Activated T-cell treated with anti-CD3 and anti-CD28 coated beads, Interleukin-2, amount 50 U/mL, for 72 hours (primary cell): ENCODE results near the gene CSTPP1. TPM values are rescaled to one million over a fixed set of nuclear protein-coding genes. Genes with fewer than 3 reads are reported as not detected.
"Not testable (repeated sequence)": the region's sequence is repeated elsewhere in the genome, so short reads cannot be mapped to it uniquely, and the experiment has no call there.

ENCODE experiments used
- ATAC-seq, 2 donors: fragments of 150-1000 bp; cut with Tn5 transposase; replicated peaks in 1 of 2; 2 replicates each; pipeline ENCODE4 v1.10.0; 2021; ENCODE audit warnings: moderate library complexity in 2 of 2, mild to moderate bottlenecking in 1 of 2
- DNase-seq, 2 donors: peaks; one replicate each; pipeline ENCODE4 v3.0.0; 2021 to 2022; ENCODE audit warnings: mixed read lengths in 1 of 2
- H3K27ac Mint-ChIP-seq: one replicate; pipeline ENCODE4 v1.8.0; 2022; ENCODE audit warnings: mild to moderate bottlenecking, moderate library complexity, mixed read lengths
- H3K27me3 Mint-ChIP-seq: one replicate; pipeline ENCODE4 v1.8.0; 2022; ENCODE audit warnings: low read depth, mixed read lengths
- H3K36me3 Mint-ChIP-seq, 2 donors: one replicate each; pipeline ENCODE4 v1.8.0; 2022; ENCODE audit warnings: mixed read lengths in 2 of 2, mild to moderate bottlenecking in 1 of 2; ENCODE audit not compliant: insufficient read depth in 2 of 2
- H3K4me1 Mint-ChIP-seq: one replicate; pipeline ENCODE4 v1.8.0; 2022; ENCODE audit warnings: low read depth, mixed read lengths
- H3K4me3 Mint-ChIP-seq, 2 donors: one replicate each; pipeline ENCODE4 v1.8.0; 2022; ENCODE audit warnings: mild to moderate bottlenecking in 2 of 2, mixed read lengths in 2 of 2, moderate library complexity in 2 of 2
- H3K9me3 Mint-ChIP-seq, 2 donors: one replicate each; pipeline ENCODE4 v1.8.0; 2022; ENCODE audit warnings: mixed read lengths in 2 of 2
- total RNA-seq, 2 donors: library from RNA; stranded (reverse); gene quantifications; one replicate each; pipeline ENCODE4 v1.2.3, GENCODE V29; 2022

The CSTPP1 gene
- total RNA-seq, 2 donors from 2014 or later: 20.4 to 21.2 TPM

DNA sequence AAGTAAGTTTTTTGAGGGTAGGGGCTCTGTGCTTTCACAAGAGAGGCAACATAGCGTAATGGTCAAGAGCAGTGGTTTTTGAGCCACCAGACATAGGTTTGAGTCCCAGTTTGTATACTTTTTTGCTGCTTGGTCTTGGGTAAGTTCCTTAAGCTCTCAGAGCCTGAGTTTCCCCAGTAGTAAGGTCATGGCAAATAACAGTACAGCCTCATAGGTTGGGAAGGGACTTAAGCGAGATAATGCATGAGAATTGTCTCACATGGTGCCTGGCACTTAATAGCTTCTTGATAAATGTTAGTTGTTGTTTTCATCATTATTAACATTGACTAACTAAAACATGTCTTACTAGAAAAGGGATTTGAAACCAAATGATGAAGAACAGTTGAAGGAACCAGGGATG, 157.0 kb downstream of the CSTPP1 start:
- Mint-ChIP-seq H3K27ac (no peak overlapping the region), H3K36me3 (no peaks in the 10 kb centered on the region), H3K9me3 (no peaks in the 10 kb centered on the region), H3K27me3 (no peaks in the 10 kb centered on the region), H3K4me1 (no peaks in the 10 kb centered on the region), H3K4me3 (no peak overlapping the region)
- ATAC-seq (no peak), DNase-seq (no peak)

DNA sequence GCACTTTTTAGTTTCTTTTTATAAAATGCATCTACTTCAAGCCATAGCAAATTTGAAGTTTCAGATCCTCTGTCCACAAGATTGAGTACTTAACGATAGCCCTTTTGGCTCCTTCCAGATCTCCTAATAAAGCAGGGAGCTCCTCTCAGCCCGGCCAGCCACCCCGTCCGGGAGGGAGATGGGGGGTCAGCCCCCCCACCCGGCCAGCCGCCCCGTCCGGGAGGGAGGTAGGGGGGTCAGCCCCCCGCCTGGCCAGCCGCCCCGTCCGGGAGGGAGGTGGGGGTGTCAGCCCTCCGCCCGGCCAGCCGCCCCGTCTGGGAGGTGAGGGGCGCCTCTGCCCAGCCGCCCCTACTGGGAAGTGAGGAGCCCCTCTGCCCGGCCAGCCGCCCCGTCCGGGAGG, 160.3 kb downstream of the CSTPP1 start:
- not testable (repeated sequence) for H3K4me1 Mint-ChIP-seq, H3K27me3 Mint-ChIP-seq, H3K27ac Mint-ChIP-seq, ATAC-seq, H3K4me3 Mint-ChIP-seq, H3K36me3 Mint-ChIP-seq, DNase-seq, H3K9me3 Mint-ChIP-seq

DNA sequence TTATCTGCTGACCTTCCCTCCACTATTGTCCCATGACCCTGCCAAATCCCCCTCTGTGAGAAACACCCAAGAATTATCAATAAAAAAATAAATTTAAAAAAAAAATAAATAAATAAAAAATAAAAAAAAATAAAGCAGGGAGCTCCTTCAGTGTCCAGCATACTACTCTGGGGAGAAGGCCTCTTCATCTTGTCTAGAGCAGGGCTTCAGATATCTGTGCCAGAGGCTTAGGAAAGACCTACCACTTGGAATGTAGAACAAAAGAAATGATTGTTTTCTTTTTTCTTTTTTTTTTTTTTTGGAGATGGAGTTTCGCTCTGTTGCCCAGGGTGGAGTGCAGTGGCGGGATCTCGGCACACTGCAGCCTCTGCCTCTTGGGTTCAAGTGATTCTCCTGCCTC, 161.7 kb downstream of the CSTPP1 start:
- H3K36me3 Mint-ChIP-seq, ATAC-seq, H3K4me1 Mint-ChIP-seq, H3K27ac Mint-ChIP-seq, DNase-seq, H3K9me3 Mint-ChIP-seq, H3K27me3 Mint-ChIP-seq, H3K4me3 Mint-ChIP-seq: not testable (repeated sequence)

DNA sequence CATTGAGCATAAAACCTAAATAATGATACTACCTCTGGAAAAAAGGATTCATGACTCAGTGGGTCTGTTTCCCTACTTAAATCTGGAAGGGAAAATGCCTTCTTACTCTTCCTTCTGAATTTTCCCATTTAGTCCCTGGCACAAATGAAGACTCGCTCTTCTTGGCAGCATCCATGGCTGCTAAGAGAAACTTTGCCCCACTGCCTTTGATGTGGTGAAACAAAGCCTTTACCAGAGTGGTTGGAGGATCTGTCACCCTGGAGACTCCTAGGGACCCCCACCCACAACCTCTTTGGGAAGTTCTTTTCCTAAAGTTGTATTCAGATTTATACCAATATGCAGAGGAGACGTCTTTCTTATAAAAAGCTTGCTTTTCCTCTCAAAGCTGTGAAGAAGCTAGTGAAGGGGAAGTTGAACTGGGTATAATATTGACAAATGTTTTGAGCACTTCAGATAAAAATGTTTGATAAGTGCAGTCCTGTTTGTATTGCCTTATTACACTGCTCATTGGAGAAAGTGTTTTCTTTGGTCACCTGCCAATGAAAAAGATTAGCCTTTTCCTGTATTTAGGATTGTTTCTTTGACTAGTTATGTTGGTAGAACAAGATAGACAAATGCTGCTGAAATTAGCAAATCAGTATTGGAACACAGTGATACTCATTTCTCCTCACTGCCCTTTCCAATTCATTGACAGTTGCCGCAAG, 162.8 kb downstream of the CSTPP1 start:
- no peak overlapping the region for H3K4me3 Mint-ChIP-seq
- H3K27ac Mint-ChIP-seq: no peak overlapping the region
- H3K36me3 Mint-ChIP-seq: no peaks in the 10 kb centered on the region
- H3K27me3 Mint-ChIP-seq: no peaks in the 10 kb centered on the region
- DNase-seq: no peak
- peaks cover 10% of the 10 kb centered on the region for H3K4me1 Mint-ChIP-seq
- no peak for ATAC-seq
- no peaks in the 10 kb centered on the region for H3K9me3 Mint-ChIP-seq

DNA sequence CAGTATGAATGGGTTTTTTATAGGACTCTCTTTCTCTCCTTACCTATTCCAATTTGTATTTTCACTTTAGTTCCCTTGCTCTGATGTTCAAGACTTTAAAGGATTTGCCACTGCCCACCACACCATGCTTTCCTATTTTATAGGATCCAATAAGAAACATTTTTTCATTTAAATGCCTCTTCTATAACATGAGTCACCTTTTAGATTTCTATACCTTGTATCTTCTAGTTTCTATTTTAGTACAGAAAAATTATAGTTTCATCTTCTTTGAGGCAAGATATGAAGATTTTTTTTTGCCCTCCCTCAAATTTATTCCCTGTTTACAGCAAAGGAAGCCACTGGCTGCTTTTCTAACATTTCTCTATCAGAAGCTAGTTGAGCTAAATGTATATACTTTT, 163.4 kb downstream of the CSTPP1 start:
- Mint-ChIP-seq H3K27me3 (no peaks in the 10 kb centered on the region), H3K4me1 (peaks cover 10% of the 10 kb centered on the region), H3K9me3 (no peaks in the 10 kb centered on the region), H3K36me3 (no peaks in the 10 kb centered on the region), H3K4me3 (no peak overlapping the region), H3K27ac (no peak overlapping the region)
- DNase-seq (no peak), ATAC-seq (no peak)

DNA sequence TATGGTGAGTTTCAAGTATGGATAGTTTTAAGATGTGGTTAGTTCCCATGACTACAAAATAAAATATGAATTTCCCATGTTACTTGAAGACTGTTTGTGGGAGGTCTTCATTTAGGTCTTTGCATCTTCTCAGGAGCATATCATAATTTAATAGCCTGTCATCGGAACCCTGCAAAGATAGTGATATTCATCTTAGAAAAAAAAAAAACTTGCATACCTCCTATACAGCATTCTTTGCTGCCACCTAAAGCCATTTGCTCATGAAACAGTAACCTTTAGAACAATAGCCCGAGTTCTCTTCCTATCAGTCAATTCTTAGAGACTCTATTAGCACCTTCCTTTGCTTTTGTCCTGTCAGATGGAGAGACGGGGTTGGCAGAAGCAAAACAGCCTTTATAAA, 164.8 kb downstream of the CSTPP1 start:
- Mint-ChIP-seq H3K27ac (no peak overlapping the region), H3K9me3 (no peaks in the 10 kb centered on the region), H3K36me3 (no peaks in the 10 kb centered on the region), H3K27me3 (no peaks in the 10 kb centered on the region), H3K4me1 (peaks cover 10% of the 10 kb centered on the region), H3K4me3 (no peak overlapping the region)
- ATAC-seq (no peak), DNase-seq (no peak)

DNA sequence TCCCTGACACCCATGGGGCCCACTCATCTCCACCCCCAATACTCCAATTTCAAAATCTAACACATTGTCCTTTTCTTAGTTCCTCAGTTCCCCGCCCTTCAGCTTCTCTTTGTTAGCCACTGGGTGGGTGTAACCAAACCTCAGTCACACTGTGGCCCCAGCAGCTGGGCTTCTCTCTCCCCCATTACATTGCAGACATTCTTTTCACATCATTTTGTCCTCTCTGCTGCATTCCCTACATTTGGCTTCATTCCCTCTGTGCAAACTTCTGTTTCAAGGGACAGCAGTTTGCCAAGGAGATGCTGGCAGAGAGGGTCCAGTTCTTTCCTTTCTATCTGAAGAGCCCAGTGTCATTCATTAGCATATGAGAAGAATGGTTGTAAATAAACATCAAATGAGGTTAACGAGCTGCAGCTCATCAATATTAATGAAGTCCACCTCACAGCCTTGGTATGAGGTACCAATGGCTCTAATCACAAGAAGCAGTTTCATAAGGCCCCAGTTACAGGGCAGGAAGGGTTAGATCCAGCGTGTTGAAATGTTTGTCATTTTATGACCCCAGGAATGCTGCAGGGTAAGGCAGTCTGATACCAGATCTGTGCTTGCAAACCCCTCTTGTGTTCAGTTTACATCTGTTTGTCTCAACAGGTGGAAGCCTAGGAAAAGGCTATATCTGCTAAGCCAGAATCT, 167.8 kb downstream of the CSTPP1 start:
- H3K4me1 Mint-ChIP-seq: peaks cover 10% of the 10 kb centered on the region
- no peaks in the 10 kb centered on the region for H3K36me3 Mint-ChIP-seq
- DNase-seq: no peak
- no peaks in the 10 kb centered on the region for H3K9me3 Mint-ChIP-seq
- H3K27ac Mint-ChIP-seq: no peak overlapping the region
- ATAC-seq: no peak
- no peaks in the 10 kb centered on the region for H3K27me3 Mint-ChIP-seq
- H3K4me3 Mint-ChIP-seq: no peak overlapping the region

DNA sequence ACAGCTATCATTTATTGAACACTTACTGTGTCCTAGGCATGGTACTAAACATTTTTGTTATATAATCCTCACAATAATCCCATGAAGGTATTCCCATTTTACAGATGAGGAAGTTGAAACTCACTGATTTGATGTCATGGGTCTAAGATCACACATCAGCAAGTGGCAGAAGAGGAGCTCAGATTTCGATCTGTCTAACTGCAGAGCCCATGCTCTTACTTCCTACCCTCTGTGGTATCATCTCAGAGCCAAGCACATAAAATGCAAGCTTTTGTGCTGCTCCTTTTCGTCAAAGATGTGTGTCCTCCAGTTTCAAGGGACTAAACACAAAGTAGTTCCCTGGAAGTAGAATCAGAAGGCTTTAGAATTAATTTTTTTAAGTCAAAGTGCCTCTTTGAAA, 169.0 kb downstream of the CSTPP1 start:
- no peaks in the 10 kb centered on the region for H3K27me3 Mint-ChIP-seq
- H3K27ac Mint-ChIP-seq: no peak overlapping the region
- H3K36me3 Mint-ChIP-seq: no peaks in the 10 kb centered on the region
- H3K4me1 Mint-ChIP-seq: no peaks in the 10 kb centered on the region
- no peak overlapping the region for H3K4me3 Mint-ChIP-seq
- H3K9me3 Mint-ChIP-seq: no peaks in the 10 kb centered on the region
- ATAC-seq: no peak
- no peak for DNase-seq

DNA sequence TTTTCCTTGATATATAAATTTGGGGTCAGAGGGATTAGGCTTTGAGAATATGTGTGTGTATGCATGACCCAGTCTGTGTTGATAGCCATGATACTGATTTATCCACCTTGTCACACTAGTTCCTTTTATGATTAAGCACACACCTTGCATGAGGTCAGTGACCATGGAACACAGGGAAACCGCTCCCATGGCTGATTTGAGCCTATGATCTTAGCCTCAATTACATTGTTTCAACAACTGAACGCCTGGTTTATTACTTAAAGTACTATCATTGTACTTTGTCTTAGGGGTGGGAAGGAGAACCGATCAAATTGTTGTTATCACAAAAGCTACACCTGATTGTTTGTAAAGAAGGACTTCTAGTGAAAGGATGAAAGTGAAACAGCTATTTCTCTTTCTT, 169.4 kb downstream of the CSTPP1 start:
- H3K36me3 Mint-ChIP-seq: no peaks in the 10 kb centered on the region
- H3K27ac Mint-ChIP-seq: no peak overlapping the region
- H3K9me3 Mint-ChIP-seq: no peaks in the 10 kb centered on the region
- ATAC-seq (no peak), DNase-seq (no peak)
- no peaks in the 10 kb centered on the region for H3K27me3 Mint-ChIP-seq
- no peaks in the 10 kb centered on the region for H3K4me1 Mint-ChIP-seq
- H3K4me3 Mint-ChIP-seq: no peak overlapping the region

DNA sequence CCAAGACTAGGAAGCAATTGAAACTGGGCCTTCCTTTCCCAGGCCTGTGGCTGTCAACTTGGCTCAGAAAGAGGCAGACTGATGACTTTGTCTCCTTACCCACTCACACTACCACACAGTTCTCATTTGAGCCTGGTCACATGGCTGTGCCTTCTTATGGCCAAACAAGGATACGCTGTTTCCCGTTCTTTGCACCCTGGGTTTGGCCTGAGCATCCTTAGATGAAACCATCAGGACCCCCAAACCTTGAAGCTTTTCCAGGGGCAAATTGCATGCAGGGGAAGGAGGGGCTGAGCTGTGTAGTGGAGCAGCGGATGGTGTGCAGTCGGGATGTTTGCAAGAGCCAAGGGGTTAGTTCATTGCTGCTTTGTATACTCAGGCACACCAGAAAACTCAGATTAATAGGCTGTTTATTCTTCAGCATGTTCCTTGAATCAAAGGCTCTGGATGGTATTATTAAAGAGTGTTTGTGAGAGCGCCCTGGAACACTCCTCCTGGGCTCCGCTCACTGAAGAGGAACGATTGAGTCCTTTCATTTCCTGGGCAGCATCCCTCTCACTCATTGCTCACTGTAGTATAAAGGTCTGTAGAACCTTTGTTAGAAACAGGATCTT, 170.3 kb downstream of the CSTPP1 start:
- Mint-ChIP-seq H3K4me3 (no peak overlapping the region), H3K27me3 (no peaks in the 10 kb centered on the region), H3K9me3 (no peaks in the 10 kb centered on the region), H3K4me1 (no peaks in the 10 kb centered on the region), H3K27ac (no peak overlapping the region), H3K36me3 (no peaks in the 10 kb centered on the region)
- DNase-seq (no peak), ATAC-seq (no peak)

DNA sequence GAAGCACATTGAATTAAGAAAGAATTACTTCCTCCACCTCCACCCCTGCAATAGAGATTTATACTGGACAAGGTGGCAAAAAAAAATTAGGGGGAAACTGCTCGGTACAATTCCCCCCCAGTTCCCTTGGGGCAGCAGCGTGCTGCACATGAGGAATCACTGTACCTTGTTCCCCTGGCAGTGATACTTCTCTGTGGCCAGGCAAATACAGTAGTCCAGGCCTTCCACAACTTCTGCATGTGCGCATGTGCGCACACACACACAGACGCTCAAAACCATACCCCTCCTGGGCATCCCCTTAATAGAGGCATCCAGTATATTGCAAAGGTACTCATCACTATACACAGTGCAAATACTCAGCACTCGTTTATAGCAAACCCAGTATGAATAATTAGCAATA, 171.2 kb downstream of the CSTPP1 start:
- Mint-ChIP-seq H3K4me1 (no peaks in the 10 kb centered on the region), H3K27ac (no peak overlapping the region)

DNA sequence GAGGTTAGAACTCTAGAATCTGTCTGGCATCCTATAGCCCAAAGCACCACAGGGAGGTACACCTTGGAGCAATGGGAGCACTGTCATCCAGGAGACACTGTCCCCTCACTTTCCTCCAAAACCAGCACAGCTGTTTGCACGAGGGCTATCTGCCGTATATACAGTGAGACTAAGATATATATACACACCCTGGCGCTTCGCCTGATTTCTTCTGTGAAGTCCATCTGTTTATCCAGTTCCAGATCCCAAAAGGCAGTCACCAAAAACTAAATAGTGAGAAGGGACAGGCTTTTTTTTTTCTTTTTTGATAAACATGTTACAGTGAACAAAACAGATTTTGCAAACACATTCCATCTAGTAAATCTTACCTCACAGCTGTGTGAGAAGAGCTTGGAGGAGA, 171.7 kb downstream of the CSTPP1 start:
- DNase-seq (no peak), ATAC-seq (no peak)
- Mint-ChIP-seq H3K36me3 (no peaks in the 10 kb centered on the region), H3K4me3 (no peak overlapping the region), H3K27ac (no peak overlapping the region), H3K27me3 (no peaks in the 10 kb centered on the region), H3K4me1 (no peaks in the 10 kb centered on the region), H3K9me3 (no peaks in the 10 kb centered on the region)

More for the DNA sequence above, 171.2 kb downstream of the CSTPP1 start:
- Mint-ChIP-seq H3K36me3 (no peaks in the 10 kb centered on the region), H3K4me3 (no peak overlapping the region), H3K27me3 (no peaks in the 10 kb centered on the region), H3K9me3 (no peaks in the 10 kb centered on the region)
- no peak for DNase-seq
- ATAC-seq: no peak

DNA sequence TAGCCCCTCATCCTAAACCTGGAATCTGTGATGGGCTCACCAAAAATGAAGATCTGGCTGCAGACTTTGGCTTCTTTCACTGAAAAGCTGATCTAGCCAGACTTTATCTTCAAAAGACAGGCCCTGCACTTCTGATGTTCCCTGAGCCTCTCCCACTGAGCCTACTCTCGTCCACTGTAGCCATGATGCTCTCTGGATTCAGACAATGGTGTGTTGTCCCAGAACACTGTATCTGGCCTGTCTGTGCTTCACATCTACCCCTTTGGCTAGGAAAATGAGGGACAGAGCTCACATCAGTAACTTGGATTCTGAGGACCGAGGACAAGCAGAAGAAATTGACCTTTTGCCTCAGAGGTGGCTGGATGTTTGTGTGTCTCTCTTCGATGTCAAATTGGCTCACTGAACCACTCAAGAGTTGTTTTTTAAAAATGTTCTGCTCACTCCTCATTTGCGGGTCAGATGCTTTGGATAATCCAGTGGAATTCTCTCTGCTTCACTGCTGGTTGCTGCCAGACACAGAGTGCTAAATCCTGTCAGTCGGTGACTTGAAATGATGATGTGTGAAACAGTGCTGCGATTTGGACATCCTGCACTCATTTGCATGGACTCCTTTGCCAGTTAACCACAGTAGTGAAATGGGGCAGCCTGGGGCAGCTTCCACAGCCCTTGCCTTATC, 172.6 kb downstream of the CSTPP1 start:
- Mint-ChIP-seq H3K4me1 (no peaks in the 10 kb centered on the region), H3K27ac (no peak overlapping the region), H3K36me3 (no peaks in the 10 kb centered on the region), H3K4me3 (no peak overlapping the region), H3K27me3 (no peaks in the 10 kb centered on the region), H3K9me3 (no peaks in the 10 kb centered on the region)
- no peak for DNase-seq
- ATAC-seq: no peak
